Muscle of leg (tissue), 11 donors: ENCODE results near the gene CNNM4. TPM values are rescaled to one million over a fixed set of nuclear protein-coding genes. Genes with fewer than 3 reads are reported as not detected.
"Not testable (repeated sequence)": the region's sequence is repeated elsewhere in the genome, so short reads cannot be mapped to it uniquely, and the experiment has no call there.

Source experiments
- DNase-seq: peaks from one replicate; pipeline ENCODE4 v3.0.0; 2013
- H3K27ac ChIP-seq: one replicate; pipeline ENCODE4 v1.5.1; 2013; ENCODE audit warnings: mild to moderate bottlenecking, low read length, control low read depth
- H3K27me3 ChIP-seq: one replicate; pipeline ENCODE4 v1.6.1; 2013; ENCODE audit warnings: low read length; ENCODE audit not compliant: control insufficient read depth, insufficient read depth
- H3K36me3 ChIP-seq: one replicate; pipeline ENCODE4 v1.6.1; 2013; ENCODE audit warnings: low read length; ENCODE audit not compliant: control insufficient read depth, insufficient read depth
- H3K4me1 ChIP-seq: one replicate; pipeline ENCODE4 v1.6.1; 2013; ENCODE audit warnings: low read length; ENCODE audit not compliant: control insufficient read depth, insufficient read depth
- H3K4me3 ChIP-seq: one replicate; pipeline ENCODE4 v1.5.1; 2013; ENCODE audit warnings: low read length, control low read depth
- H3K9me3 ChIP-seq: replicated peaks from 2 replicates; pipeline ENCODE4 v1.6.1; 2013; ENCODE audit warnings: low read depth, low read length; ENCODE audit not compliant: control insufficient read depth
- whole genome bisulfite sequencing: methylation state at CpG from one replicate; pipeline ENCODE4 v1.1.5; 2013; ENCODE audit warnings: missing lambda C conversion rate; ENCODE audit not compliant: insufficient coverage; 5-methylcytosine and 5-hydroxymethylcytosine counted together
- polyA plus RNA-seq, 8 donors: library from polyadenylated mRNA; unstranded; fragments of 120-200 nt; gene quantifications; one replicate each; pipeline versions ENCODE4 v1.2.1 to v1.2.3, GENCODE V29; 2013; ENCODE audit warnings: inconsistent platforms in 1 of 8, low replicate concordance in 1 of 8; ENCODE audit not compliant: insufficient read length in 8 of 8, insufficient read depth in 1 of 8
- total RNA-seq: library from RNA; stranded (reverse); fragments of 120-200 nt; gene quantifications from one replicate; pipeline ENCODE4 v1.2.4, GENCODE V29; 2013

The CNNM4 gene
- total and polyA plus RNA-seq, 9 donors = 14.9 to 30.0 (median 24.2) TPM

DNA sequence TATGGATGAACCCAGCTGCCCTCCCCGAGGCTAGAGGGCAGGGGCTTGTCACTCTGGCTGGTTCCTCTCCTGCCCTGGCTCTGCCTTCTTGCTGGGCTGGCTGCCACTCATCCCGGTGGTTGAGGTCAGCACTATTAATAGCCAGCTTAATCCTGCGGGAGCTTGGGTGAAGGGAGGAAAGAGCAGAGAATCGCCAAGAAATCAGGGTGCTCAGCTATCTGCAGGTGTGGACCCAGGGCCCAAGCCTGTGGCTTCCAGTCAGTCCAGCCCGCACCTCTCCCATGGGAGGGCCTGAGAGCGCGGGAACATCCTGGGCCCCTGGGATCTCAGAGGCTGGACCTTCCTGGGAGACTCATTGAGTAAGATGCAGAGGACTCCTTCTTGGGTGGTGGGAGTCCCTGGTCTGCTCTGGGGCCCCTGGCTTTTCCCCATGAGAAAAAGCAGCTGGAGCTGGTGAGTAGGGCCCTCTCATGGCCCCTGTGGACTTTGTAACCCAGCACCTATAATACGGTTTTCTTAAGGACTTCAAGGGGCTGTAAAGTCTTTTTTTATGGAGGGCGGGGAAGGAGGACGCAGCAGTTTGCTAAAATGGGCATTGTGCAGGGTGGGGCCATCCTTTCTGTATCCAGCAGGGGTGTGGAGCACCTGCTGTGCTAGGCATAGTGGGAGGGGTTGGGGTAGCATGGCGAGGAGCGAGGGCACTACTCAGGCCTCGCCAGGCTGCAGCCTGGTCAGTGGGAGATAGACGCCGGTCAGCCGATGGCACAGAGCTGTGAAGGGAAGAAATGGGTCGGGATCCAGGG lies 27.9 kb downstream of the CNNM4 start:
- H3K27me3 ChIP-seq = no peaks in the 10 kb centered on the region
- H3K4me1 ChIP-seq = peaks cover 27% of the 10 kb centered on the region
- H3K9me3 ChIP-seq = no peaks in the 10 kb centered on the region
- H3K4me3 ChIP-seq = peak overlapping the region; percentile 9
- 67% methylated on average over 11 of the region's 17 CpGs for WGBS
- no peaks in the 10 kb centered on the region for H3K36me3 ChIP-seq
- peak overlapping the region; percentile 90 for H3K27ac ChIP-seq
- DNase-seq = peak; percentile 76

DNA sequence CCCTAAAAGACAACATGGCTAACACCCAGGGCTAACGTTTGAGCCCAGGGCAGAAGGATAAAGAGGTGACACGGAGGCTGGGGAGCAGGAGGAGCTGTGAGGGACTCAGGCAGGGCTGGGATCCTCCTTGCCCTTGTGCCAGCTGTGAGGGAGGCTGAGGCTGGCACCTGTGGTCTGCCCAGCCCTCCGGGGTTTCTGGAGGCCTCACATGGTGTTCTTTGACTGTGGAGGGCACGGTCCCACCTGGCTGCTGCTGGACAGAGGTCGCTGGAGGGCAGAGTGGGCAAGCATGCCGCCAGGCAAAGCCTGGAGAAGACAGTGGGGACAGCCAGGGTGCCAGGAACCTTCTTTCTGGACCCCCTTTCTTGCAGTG lies 28.5 kb downstream of the CNNM4 start:
- H3K27ac ChIP-seq = peak overlapping the region; percentile 90
- 79% methylated on average over 6 of the region's 6 CpGs for WGBS
- H3K27me3 ChIP-seq = no peaks in the 10 kb centered on the region
- H3K36me3 ChIP-seq = no peaks in the 10 kb centered on the region
- no peaks in the 10 kb centered on the region for H3K9me3 ChIP-seq
- peaks cover 27% of the 10 kb centered on the region for H3K4me1 ChIP-seq
- DNase-seq = no peak
- H3K4me3 ChIP-seq = peak overlapping the region; percentile 9

DNA sequence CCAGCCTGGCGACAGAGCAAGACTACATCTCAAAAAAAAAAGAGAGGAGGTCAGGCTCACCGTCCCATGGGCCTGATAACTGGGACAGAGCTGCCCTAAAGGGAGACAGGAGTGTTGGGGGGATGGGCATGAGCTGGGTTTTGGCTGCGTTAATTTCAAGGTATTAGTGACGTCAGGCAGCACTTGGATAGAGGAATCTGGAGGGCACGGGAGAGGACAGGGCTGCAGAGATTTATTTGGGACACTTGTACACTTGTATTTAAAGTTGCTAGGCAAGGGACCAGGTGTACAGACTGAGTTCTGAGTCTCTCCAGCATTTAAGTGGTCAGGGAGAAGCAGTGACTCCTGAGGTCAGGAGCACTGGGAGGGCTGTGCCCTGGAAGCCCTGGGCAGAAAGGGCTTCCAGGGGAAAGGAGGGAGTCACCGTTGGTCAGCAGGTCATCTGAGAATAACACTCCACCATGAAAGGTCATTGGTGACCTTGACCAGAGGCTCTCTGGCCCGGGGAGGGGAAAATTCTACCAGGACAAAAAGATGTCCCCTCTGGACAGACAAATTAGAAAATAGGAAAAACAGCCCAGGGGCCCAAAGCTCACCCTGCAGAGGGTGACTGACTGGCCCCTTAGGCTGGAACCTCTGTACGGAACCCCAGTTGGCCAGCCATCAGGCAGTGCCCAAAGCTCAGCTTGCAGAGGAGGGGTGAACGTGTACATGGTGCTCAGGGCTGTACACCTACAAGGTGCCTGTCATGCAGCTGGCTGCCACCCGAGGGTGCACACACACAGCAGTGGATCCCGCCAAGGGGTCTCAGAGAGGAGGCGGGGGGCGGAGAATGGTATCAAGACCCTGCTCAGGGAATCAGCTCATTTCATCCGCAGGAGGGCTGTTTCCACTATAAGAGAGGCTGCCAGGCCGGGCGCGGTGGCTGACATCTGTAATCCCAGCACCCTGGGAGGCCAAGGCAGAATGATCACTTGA lies 32.4 kb downstream of the CNNM4 start:
- Histone ChIP-seq H3K4me1 (peaks cover 21% of the 10 kb centered on the region), H3K9me3 (no peaks in the 10 kb centered on the region), H3K4me3 (no peak overlapping the region), H3K36me3 (peaks cover 12% of the 10 kb centered on the region), H3K27ac (no peak overlapping the region), H3K27me3 (no peaks in the 10 kb centered on the region)
- DNase-seq = no peak
- WGBS = 76% methylated on average over 16 of the region's 17 CpGs

DNA sequence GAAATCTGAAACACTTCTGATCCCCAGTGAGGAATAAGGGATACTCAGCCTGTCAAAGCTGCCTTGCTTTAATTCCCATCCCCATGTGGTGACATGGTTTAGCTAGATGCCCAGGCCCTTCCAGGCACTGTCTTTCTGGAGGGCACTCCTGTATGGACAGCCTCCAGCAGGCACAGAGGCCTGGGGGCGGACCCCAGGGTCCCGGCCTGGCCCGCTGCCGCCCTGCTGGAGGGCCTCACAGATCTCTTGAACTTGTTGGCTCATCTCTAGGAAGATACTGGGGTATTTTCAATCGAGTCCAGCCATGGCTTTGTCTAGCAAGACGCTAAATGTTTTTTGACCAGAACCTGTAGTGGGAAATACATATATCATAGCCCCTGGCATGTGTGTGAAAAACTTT lies 34.4 kb downstream of the CNNM4 start:
- no peak for DNase-seq
- Histone ChIP-seq H3K4me3 (no peak overlapping the region), H3K27ac (no peak overlapping the region), H3K36me3 (peaks cover 32% of the 10 kb centered on the region), H3K9me3 (no peaks in the 10 kb centered on the region), H3K4me1 (peaks cover 7% of the 10 kb centered on the region), H3K27me3 (no peaks in the 10 kb centered on the region)
- 100% methylated on average over 2 of the region's 6 CpGs for WGBS

DNA sequence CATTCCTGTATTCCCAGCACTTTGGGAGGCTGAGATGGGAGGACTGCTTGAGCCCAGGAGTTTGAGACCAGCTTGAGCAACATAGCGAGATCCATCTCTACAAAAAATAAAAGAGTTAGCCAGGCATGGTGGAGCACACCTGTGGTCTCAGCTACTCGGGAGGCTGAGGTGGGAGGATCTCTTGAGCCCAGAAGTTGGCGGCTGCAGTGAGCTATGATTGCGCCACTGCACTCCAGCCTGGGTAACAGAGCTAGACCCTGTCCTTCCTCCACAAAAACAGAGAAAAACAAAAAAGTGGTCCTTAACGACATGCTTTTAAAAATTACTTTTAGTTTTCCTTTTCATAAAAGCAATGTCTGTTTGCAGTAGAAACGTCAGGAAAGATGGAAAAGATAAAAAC lies 35.8 kb downstream of the CNNM4 start:
- 83% methylated on average over 3 of the region's 6 CpGs for WGBS
- not testable (repeated sequence) for H3K27ac ChIP-seq, H3K9me3 ChIP-seq, H3K4me3 ChIP-seq, DNase-seq, H3K27me3 ChIP-seq
- peaks cover 40% of the 10 kb centered on the region for H3K36me3 ChIP-seq
- peaks cover 15% of the 10 kb centered on the region for H3K4me1 ChIP-seq

DNA sequence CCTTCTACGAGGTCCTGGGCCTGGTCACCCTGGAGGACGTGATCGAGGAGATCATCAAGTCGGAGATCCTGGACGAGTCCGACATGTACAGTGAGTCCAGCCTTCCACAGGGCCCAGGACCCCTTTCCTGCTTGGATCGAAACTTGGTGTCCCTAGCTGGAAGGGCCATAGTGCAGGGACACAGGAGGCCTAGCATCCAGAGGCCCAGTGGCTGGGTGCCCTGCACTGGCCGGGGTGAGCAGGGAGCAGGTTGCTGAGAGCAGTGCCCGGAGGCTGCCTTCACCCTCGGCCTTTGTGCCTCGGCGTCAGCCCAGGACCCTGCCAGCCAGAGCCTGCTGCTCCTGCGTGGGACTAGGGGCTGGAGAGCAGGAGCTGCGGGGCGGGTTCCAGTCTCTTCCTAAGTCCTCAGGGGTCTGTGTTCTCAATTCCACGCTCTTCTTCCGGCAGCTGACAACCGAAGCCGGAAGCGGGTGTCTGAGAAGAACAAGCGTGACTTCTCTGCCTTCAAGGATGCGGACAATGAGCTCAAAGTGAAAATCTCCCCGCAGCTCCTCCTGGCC lies 36.4 kb downstream of the CNNM4 start:
- WGBS = 89% methylated on average over 23 of the region's 23 CpGs

DNA sequence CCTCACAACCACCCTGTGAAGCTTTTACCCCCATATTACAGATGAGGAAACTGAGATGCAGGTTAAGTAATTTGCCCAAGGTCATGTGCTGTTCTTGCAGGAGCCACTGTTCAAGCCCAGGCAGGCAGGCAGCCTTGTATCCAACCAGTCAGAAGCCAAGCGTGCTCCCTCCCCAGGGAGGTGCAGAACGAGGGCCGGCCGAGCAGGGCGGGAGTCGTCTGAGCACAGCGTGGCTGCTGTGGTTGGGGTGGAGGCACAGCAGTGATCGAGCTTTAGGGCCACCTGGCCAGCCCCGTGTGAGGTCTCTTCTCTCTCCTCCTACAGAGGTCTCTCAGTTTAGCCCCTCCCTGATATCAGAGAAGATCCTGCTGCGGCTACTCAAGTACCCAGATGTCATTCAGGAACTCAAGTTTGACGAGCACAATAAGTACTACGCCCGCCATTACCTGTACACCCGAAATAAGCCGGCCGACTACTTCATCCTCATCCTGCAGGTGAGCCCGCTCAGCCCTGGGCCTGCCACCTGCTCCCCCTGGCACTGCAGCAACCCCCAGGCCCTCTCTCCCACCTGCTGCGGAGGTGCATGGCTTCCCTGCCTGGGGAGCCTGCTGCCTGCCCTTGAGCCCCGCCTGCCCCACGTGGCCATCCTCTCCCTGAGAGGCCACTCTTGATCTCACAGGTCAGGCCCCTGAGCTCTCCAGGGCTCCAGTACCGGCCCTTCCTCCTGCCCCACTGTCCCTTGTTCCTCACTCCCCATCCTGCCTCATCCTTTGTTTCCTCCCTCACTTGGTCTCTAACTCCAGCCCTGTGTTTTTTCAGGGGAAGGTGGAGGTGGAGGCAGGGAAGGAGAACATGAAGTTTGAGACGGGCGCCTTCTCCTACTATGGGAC lies 38.3 kb downstream of the CNNM4 start:
- 89% methylated on average over 15 of the region's 23 CpGs for WGBS
- Histone ChIP-seq H3K36me3 (peaks cover 50% of the 10 kb centered on the region), H3K9me3 (no peaks in the 10 kb centered on the region), H3K4me3 (no peak overlapping the region), H3K27ac (no peak overlapping the region), H3K4me1 (peaks cover 8% of the 10 kb centered on the region), H3K27me3 (no peaks in the 10 kb centered on the region)
- no peak for DNase-seq

More for the DNA sequence above, 36.4 kb downstream of the CNNM4 start:
- DNase-seq = no peak
- Histone ChIP-seq H3K4me1 (peaks cover 15% of the 10 kb centered on the region), H3K27me3 (no peaks in the 10 kb centered on the region), H3K36me3 (peaks cover 45% of the 10 kb centered on the region), H3K4me3 (no peak overlapping the region), H3K27ac (no peak overlapping the region), H3K9me3 (no peaks in the 10 kb centered on the region)

DNA sequence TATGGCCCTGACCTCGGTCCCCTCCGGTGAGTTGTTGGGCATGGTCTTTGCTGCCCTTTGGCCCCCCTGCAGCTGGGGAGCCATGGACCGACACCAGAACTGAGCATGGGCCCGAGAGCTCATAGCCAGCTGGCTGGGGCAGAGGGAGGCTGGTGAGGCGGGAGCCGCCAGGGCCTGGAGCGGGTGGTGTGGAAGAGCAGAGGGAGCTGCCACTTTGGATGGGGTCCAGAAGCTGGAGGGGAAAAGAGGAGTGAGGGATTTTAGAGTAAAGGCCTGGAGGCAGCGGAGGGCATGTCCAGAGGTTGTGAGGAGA lies 38.9 kb downstream of the CNNM4 start:
- Histone ChIP-seq H3K9me3 (no peaks in the 10 kb centered on the region), H3K4me1 (peaks cover 8% of the 10 kb centered on the region), H3K4me3 (no peak overlapping the region), H3K36me3 (peaks cover 50% of the 10 kb centered on the region), H3K27ac (no peak overlapping the region), H3K27me3 (no peaks in the 10 kb centered on the region)
- DNase-seq = no peak
- WGBS = 83% methylated on average over 8 of the region's 8 CpGs

DNA sequence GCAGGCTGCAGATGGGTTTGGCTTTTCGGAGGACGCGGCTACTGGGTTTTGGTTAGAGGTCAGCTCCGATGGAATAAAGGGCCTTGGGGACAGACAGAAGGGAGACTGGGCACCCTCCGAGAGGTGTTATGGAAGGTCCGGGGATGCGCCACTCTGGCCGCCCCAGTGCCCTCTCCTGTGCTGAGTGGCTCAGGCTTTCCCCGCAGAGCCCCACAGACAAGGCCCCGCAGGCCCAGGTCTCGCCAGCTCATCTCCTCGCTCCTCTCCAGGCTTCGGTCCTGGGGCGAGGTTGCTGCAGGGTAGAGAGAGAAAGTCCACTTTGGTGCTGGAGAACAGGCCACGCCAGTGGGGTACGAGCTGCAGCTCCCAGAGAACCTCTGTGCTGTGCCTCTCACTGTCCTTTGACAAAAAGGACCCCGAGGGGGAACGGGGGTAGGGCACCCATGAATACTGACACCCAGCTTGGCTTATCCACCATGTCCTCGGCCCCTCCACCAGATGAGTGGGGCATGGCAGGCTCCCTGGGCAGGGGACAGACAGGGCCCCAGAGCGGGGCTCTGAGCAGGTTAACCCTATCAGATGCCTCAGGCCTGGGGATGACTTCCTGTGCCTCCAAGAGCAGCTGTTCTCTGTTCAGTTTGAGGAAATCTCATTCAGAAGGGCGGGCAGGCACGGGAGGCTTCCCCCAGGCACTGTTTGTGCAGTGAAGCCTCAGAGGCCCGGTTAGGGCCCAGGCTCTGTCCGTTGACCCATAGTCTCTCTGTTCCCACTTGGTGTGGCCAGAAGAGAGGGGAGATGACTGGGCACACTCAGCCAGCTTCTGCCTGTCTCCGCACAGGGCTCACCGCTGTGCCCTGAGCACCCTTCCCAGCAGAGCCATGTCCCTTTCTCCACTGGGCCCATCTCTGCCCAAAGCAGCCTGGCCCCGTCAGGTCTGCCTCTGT lies 39.6 kb downstream of the CNNM4 start:
- Histone ChIP-seq H3K9me3 (no peaks in the 10 kb centered on the region), H3K27ac (no peak overlapping the region), H3K4me1 (peaks cover 8% of the 10 kb centered on the region), H3K36me3 (peaks cover 50% of the 10 kb centered on the region), H3K27me3 (no peaks in the 10 kb centered on the region), H3K4me3 (no peak overlapping the region)
- DNase-seq = no peak
- 86% methylated on average over 24 of the region's 27 CpGs for WGBS
